Hematopoietic multipotent progenitor cell treated with erythropoietin and hydrocortisone succinate and interleukin-3 and kit ligand, for 6 days (in vitro differentiated cells): ENCODE measurements around the gene PDP2.
"Not testable (repeated sequence)": the region's sequence is repeated elsewhere in the genome, so short reads cannot be mapped to it uniquely, and the experiment has no call there.

Source experiments
- DNase-seq: peaks from one replicate; pipeline ENCODE4 v3.0.0-alpha.2; 2015

Gene PDP2

GRCh38 chr16:66888647-66889615 lies 8.6 kb downstream of the PDP2 start:
- DNase-seq = no peak

DNA sequence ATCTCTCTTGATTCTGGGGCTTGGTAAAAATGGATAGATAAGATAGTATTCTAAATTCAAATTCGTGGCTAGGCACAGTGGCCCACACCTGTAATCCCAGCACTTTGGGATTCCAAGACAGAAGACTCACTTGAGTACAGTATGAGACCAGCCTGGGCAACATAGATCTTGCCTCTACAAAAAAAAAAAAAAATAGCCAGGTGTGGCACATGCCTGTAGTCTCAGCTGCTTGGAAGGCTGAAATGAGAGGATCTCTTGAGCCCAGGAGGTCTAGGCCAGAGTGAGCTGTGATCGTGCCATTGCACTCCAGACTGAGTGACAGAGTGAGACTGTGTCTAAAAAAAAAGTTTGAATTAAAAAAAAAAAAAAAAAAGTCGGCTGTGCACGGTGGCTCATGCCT lies 9.3 kb downstream of the PDP2 start:
- DNase-seq = no peak

- no peak for DNase-seq
Measured at GRCh38 chr16:66890799-66891198, 10.5 kb downstream of the PDP2 start.

DNA sequence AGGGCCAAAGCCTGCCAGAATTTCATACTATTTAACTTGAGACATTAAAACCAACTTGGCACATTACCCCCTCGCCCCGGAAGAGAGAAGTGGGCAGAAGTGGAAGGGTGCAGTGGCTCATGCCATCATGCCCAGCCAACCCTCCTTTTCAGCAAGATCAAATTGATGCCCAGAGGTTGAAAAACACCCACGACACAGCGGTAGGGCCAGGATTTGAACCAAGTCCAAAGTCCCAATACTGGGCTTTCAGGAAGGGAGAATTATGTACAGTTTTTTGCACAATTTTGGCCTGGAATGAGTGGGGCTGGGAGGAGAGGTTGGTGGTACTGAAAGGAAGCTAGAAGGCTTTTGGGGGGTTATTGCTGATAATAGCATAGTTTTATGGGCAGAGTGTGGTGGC lies 11.0 kb downstream of the PDP2 start:
- DNase-seq = no peak

DNA sequence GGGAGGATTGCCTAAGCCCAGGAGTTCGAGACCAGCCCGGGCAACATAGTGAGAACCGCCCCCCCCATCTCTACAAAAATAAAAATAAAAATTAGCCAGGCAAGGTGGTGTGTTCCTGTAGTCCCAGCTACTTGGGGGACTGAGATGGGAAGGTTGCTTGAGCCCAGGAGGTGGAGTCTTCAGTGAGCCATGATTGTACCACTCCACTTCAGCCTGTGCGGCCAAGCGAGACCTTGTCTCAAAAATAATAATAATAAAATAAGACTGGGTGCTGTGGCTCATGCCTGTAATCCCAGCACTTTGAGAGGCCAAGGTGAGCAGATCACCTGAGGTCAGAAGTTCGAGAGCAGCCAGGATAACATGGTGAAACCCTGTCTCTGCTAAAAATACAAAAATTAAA lies 11.5 kb downstream of the PDP2 start:
- DNase-seq = no peak

GRCh38 chr16:66894055-66894454 lies 13.7 kb downstream of the PDP2 start:
- no peak for DNase-seq

DNA sequence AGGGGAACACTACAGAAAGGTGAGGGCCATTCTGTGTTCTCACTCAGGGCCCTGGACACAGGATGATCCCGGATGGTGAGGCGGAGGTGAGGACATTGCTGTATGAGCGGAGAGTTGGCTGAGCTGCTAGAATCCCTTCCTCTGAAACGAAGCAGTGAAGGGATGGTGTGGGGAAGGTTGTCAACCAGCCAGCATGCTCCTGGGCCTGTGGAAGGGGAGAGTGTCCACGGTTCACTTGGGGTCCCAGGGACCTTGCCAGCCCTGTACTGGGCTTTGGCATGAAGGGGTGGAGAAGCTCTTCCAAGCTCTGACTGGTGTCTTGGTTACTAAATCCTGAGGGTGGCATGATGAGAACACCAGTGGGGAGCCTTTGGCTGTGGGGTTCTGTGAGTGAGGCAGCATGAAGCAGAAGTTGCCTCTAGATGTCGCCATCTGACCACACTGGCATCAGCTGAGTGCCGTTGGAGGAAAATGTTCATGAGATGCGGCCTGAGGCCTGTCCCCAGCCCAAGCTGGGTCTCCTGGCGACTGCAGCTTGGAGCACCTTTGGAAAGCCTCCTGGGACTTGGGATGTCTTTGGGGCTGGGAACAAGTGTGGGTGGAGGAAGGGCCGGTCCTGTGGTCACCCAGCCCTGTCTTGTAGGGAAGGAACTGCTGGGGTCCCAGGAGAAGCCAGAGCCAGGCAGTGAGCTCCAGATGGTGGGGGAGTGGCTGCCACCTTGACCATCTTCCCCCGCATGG lies 14.8 kb downstream of the PDP2 start:
- peak; percentile 92 for DNase-seq

DNA sequence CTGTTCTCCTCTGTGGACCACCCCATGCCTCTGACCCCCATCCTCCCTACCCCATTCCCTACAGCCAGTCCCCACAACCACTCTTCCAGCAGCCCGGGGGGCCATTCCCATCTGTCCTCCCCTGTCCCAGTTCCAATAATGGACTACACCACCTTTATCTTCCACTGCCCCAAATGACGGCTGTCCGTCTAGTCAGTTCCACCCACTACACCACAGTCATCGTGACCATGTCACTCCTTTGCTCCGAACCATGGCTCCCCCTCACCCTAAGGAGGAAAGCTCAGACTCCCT lies 15.3 kb downstream of the PDP2 start:
- no peak for DNase-seq

DNA sequence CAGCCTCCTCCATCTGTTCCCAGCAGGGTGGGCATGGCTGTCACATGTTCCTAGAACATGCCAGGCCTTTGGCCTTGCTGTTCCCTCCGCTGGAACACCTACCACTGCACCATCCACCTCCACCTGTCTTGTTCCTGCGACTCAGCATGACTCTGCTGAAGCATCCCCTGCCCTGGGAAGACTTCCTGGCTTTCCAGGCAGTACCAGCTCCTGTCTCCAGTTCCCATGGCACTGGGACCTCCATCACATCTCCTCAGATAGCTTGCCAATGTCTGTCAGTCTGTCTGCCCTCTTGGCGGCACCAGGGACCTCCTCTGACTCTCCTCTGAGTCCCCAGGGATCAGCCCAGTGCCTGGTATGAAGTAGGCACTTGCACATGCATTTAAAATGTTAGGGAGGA lies 15.7 kb downstream of the PDP2 start:
- no peak for DNase-seq

DNA sequence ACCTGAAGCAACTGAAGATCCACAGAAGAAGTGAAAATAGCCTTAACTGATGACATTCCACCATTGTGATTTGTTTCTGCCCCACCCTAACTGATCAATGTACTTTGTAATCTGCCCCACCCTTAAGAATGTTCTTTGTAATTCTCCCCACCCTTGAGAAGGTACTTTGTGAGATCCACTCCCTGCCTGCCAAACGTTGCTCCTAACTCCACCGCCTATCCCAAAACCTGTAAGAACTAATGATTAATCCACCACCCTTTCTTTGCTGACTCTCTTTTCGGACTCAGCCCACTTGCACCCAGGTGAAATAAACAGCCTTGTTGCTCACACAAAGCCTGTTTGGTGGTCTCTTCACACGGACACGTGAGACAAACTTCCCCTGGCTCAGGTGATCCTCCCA lies 16.4 kb downstream of the PDP2 start:
- DNase-seq = not testable (repeated sequence)

- no peak for DNase-seq
Measured at GRCh38 chr16:66898207-66898606, 17.9 kb downstream of the PDP2 start.

- DNase-seq = no peak
Measured at GRCh38 chr16:66898933-66899309, 18.6 kb downstream of the PDP2 start.

GRCh38 chr16:66899310-66899944 lies 19.1 kb downstream of the PDP2 start:
- DNase-seq = peak; percentile 41

DNA sequence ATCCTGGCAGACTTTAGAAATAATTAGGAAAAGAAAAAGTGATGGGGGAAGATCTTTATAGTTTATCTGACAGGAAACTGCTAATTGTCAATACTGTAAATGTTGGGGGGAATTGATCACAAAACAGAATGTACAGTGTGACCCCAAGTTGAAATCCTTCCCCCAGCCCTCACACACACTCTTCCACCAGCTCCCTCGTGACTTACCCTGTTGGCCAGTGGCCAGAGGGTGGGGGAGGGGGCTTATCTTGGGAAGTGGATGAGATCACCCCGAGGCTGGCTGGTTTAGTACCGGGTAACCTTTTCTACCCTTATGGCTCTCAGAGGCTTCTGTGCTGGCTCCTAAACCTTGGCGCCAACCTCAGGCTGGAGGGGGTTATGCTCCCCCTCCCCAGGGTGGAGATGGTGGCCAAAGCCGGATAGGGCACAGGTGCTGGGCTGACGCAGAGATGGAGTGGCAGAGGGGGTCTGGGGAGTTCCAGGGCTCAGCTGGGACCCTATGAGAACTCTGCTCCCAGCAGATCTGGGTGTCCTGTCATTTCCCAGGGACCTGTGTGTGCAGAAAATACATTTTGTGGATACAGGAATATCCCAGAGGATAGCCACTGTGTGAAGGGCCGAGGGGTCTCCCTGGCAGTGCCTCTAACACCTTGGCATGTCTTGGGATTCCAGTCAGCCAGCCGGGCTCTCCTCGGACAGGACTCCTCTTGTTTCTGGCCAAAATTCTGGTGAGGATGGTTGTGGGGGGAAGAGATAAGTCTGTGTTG lies 19.8 kb downstream of the PDP2 start:
- DNase-seq = peak; percentile 88

DNA sequence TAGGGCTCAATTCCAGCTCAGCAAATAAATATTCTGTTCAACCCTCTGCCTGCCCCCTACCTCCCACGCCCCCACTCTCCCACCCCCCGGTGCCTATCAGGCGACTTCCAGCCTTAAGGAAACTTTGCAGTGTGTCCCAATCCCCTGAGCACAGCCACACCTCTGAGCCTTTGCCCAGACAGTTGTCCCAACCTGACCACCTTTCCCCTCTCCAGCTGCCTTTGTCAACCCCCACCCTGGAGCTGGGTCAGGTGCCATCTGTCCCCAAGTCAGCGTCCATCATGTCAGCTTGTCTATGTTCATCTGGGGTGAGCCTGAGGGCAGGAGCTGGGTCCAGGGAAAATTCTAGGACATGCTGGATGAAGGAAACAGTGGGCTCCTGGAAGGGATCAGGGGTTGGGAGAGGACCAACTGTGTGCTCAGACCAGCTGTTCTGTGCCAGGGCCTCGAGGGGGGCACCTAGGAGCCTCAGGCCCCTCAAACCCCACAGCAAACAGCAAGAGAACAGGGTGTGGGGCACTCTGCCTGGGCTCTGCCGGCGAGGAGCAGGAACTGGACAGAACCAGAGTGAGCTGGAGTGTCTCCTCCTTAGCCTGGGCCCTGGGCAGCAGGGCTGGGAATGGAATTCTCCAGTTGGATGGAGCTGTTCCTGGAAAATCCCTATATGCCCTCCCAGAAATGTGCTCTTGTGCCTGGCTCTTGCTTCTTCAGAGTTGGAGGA lies 20.6 kb downstream of the PDP2 start:
- DNase-seq = no peak

DNA sequence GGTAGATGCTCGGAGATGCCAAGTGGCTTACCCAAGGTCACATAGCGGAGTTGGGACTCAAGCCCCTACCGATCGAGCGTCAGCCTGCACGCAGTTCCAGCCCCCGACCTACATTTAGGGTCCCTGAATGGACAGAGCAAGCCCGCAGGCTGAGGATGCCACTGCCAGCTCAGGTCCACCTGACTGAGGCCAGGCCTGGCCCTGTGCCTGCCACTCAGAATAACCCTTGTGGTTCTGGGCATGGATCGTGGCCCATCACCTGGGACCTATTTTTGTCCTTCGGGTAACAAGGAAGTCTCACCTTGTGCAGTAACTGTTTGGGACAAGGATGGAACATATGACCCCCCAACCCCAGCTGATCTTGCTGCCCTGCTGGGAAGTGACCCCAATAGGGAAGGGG lies 21.3 kb downstream of the PDP2 start:
- DNase-seq = no peak

- no peak for DNase-seq
Measured at GRCh38 chr16:66902648-66903543, 22.6 kb downstream of the PDP2 start.

GRCh38 chr16:66903544-66904427 lies 23.5 kb downstream of the PDP2 start:
- peak; percentile 65 for DNase-seq

DNA sequence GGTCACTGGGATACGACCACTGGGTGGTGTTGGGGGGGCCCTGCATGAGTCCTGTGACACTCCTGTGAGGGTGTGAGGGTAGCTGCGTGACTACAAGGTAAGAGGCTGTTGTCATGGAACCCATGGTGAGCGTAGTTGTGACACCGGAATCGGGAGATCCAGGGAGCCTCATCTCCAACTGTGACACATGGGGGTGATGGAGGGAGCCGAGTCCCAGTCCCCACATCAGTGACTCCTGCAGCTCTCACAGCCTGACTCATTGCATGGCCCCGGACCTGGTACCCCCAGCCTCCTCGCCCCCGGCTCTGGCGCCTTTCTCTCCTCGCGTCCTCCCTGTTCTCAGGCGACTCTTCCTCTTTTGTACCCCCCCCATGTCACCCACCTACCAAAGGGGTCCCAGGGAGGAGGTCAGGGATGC lies 24.1 kb downstream of the PDP2 start:
- DNase-seq = no peak
